Right lobe of liver (tissue), 6 donors: Measurements from ENCODE around the gene COL25A1. TPM values are rescaled to one million over a fixed set of nuclear protein-coding genes. Genes with fewer than 3 reads are reported as not detected.

Experiments used
- ATAC-seq, 4 donors: fragments of 200-7000 bp; cut with Tn5 transposase; one replicate each; pipeline ENCODE4 v1.9.1; 2020; ENCODE audit warnings: mild to moderate bottlenecking in 4 of 4, moderate library complexity in 4 of 4
- DNase-seq, 3 donors: peaks; one replicate each; pipeline ENCODE4 v3.0.0-alpha.2; 2020
- H3K27ac ChIP-seq, 3 donors: fragments of 200-600 bp; one replicate each; pipeline ENCODE4 v1.8.0; 2022
- H3K27me3 ChIP-seq, 2 donors: fragments of 200-600 bp; one replicate each; pipeline ENCODE4 v1.8.0; 2022
- H3K36me3 ChIP-seq, 4 donors: fragments of 200-600 bp; sonication (generic) in 1 of 4; one replicate each; pipeline versions ENCODE4 v1.5.1 to v1.8.0; 2017 to 2022; ENCODE audit warnings: control low read depth in 1 of 4
- H3K4me1 ChIP-seq, 4 donors: fragments of 200-600 bp; sonication (generic) in 1 of 4; one replicate each; pipeline versions ENCODE4 v1.5.1 to v1.8.0; 2017 to 2022; ENCODE audit warnings: control low read depth in 1 of 4
- H3K4me3 ChIP-seq, 3 donors: fragments of 200-600 bp; one replicate each; pipeline ENCODE4 v1.8.0; 2022
- H3K9me3 ChIP-seq, 4 donors: fragments of 200-600 bp; sonication (generic) in 1 of 4; one replicate each; pipeline versions ENCODE4 v1.5.1 to v1.8.0; 2017 to 2022; ENCODE audit warnings: control low read depth in 1 of 4
- POLR2A ChIP-seq: fragments of 450-650 bp; IDR thresholded peaks from one replicate; pipeline ENCODE4 v1.6.1; 2017; ENCODE audit warnings: antibody characterized with exemption, mild to moderate bottlenecking
- WGBS: methylation state at CpG from one replicate; pipeline ENCODE4 v1.1.6; 2018; ENCODE audit warnings: low coverage, low lambda C conversion rate; ENCODE audit not compliant: insufficient coverage; ENCODE audit errors: missing lambda C conversion rate; 5-methylcytosine and 5-hydroxymethylcytosine counted together
- intact Hi-C, 2 donors: fragments of 100-400 bp; cut with DNase I; formaldehyde crosslinking; loops; one replicate each; pipeline versions ENCODE4 v1.11.2 to v1.14.1; 2022
- total RNA-seq, 6 experiments: library from RNA; depleted of rRNA in 2 of 6; stranded (reverse); fragments of >200 nt in 2 of 6; fragmentation: NEBNext Ultra II Directional in 3 of 6; extraction: Animal tissue kit (Norgen Biotek cat#: 25700) in 3 of 6; gene quantifications; one replicate each; pipeline versions ENCODE4 v1.1.0 to v1.2.4, GENCODE V29; 2016 to 2023
- TF ChIP-seq, protein P1 (sequence below), 4 donors: fragments of 200-600 bp in 3 of 4; fragments of 450-650 bp in 1 of 4; IDR thresholded peaks; one replicate each; pipeline versions ENCODE4 v1.5.1 to v1.8.0; 2016 to 2022; ENCODE audit warnings: antibody characterized with exemption in 4 of 4, mild to moderate bottlenecking in 2 of 4
- donor health status: DM: no; HTN: yes; CAD: no.
- donor health status: DM: no; HTN: no; CAD: no.
- donor health status: DM: no; HTN: no; CAD: no.
- donor health status: DM: no; HTN: yes; CAD: no.
- donor health status: DM: no; HTN: yes; CAD: no.

COL25A1 gene
- total RNA-seq, 6 experiments from 2014 or later = 0.06 to 4.8 (median 1.3) TPM

DNA sequence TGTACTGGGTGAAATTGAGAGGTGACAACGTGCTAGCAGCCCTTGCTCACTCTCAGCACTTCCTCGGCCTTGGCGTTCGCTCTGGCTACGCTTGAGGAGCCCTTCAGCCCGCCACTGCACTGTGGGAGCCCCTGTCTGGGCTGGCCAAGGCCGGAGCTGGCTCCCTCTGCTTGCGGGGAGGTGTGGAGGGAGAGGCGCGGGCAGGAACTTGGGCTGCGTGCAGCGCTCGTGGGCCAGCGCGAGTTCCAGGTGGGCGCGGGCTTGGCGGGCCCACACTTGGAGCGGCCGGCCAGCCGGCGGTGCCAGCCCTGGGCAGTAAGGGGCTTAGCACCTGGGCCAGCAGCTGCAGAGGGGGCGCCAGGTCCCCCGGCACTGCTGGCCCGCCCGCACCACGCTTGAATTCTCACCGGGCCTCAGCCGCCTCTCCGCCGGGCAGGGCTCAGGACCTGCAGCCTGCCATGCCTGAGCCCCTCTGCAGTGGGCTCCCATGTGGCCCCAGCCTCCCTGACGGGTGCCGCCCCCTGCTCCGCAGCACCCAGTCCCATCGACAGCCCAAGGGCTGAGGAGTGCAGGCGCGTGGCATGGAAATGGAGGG, 290.1 kb downstream of the COL25A1 start:
- 79% methylated on average over 12 of the region's 37 CpGs for WGBS
- no peak for ATAC-seq
- DNase-seq = no peak

DNA sequence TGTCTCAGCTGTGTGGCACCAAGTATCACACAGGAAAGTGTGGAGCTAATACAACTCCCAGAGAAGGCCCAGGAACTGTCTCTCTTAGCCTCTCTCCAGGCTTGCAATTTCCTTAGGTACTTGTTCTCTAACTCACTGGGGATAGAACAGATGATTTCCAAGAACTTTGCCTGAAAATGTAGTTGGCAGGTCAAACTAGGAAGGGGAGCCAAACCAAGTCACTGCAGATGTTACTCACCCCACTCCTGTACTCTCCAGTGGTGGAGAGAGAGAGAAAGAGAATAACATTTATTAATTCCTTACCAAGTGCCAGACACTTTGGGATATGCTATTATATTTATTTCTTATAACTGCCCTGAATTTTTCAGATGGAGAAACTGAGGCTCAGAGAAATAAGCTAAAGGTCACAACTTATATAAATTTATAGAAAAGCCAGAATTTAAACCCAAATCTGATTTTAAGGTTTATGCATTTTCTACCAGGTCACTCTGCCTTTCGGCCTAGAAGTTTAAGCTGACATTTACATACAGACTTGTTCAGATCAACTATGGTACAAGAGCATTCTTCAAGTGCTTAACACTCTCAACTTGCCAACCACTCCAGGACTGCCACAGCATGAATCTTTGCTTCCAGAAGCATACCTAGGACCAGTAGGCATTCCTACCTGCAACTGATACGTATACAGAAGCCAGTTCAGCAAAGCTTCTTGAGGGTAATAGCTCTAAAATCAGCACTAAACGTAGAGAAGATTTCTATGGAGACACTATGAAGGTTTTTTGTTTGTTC, 291.0 kb downstream of the COL25A1 start:
- TF ChIP-seq, protein P1, sequence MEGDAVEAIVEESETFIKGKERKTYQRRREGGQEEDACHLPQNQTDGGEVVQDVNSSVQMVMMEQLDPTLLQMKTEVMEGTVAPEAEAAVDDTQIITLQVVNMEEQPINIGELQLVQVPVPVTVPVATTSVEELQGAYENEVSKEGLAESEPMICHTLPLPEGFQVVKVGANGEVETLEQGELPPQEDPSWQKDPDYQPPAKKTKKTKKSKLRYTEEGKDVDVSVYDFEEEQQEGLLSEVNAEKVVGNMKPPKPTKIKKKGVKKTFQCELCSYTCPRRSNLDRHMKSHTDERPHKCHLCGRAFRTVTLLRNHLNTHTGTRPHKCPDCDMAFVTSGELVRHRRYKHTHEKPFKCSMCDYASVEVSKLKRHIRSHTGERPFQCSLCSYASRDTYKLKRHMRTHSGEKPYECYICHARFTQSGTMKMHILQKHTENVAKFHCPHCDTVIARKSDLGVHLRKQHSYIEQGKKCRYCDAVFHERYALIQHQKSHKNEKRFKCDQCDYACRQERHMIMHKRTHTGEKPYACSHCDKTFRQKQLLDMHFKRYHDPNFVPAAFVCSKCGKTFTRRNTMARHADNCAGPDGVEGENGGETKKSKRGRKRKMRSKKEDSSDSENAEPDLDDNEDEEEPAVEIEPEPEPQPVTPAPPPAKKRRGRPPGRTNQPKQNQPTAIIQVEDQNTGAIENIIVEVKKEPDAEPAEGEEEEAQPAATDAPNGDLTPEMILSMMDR (IDR thresholded peaks at IDR 0.05) = no peak
- TF ChIP-seq POLR2A = no peak
- no peak for ATAC-seq
- no peak for DNase-seq
- Histone ChIP-seq H3K4me1 (no peaks in the 10 kb centered on the region), H3K27me3 (no peaks in the 10 kb centered on the region), H3K9me3 (no peaks in the 10 kb centered on the region), H3K36me3 (no peaks in the 10 kb centered on the region), H3K4me3 (no peak overlapping the region), H3K27ac (no peak overlapping the region)
- WGBS = 76% methylated on average over 3 of the region's 3 CpGs
- intact Hi-C loops = no loop called here

More for the DNA sequence above, 290.1 kb downstream of the COL25A1 start:
- intact Hi-C loops = no loop called here
- Histone ChIP-seq H3K9me3 (no peaks in the 10 kb centered on the region), H3K27me3 (no peaks in the 10 kb centered on the region), H3K4me3 (no peak overlapping the region), H3K27ac (no peak overlapping the region), H3K36me3 (no peaks in the 10 kb centered on the region), H3K4me1 (no peaks in the 10 kb centered on the region)
- TF ChIP-seq POLR2A = no peak
- TF ChIP-seq, protein P1 (IDR thresholded peaks at IDR 0.05) = no peak

DNA sequence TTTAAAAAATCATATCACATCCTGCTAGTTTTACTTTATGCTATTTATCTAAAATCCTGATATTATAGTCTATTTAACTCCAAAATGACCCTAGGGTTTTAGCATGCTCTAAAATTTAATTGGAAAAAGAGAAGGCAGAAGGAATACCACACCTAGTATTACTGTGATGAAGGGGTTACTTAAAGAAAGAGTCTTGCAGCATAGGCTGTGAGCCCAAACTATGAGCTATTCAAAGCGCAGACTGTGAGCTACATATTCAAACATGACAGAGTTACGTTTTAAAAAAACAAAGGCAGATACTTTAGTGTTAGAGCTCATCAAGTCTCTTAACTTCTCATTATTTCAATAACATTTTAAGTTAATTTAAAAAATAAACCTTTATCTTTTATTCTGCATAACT, 291.9 kb downstream of the COL25A1 start:
- DNase-seq (no peak), ATAC-seq (no peak)
- Histone ChIP-seq H3K9me3 (no peaks in the 10 kb centered on the region), H3K36me3 (no peaks in the 10 kb centered on the region), H3K4me3 (no peak overlapping the region), H3K27ac (no peak overlapping the region), H3K27me3 (no peaks in the 10 kb centered on the region), H3K4me1 (no peaks in the 10 kb centered on the region)
- 50% methylated on average over 2 of the region's 2 CpGs for WGBS
- intact Hi-C loops = no loop called here
- TF ChIP-seq, protein P1 (IDR thresholded peaks at IDR 0.05) = no peak
- no peak for TF ChIP-seq POLR2A

DNA sequence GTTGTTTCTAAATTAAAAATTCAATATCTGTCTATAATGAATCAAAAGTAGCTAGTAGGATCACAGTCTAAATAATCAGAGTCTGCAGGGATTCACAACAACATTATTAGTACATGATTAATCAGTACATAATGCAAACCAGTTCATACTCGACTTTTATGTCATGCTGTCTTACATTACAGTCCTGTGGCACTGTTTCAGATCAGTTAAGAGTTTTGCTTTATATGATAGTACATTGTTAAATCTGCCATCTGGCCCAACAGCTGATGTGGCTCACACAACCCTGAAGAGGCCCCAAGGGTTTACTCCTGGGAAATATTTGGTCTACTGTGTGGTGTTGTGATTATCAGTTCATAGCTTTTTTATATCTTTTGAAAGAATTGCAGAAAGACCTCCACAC, 292.5 kb downstream of the COL25A1 start:
- Histone ChIP-seq H3K27ac (no peak overlapping the region), H3K36me3 (no peaks in the 10 kb centered on the region), H3K27me3 (no peaks in the 10 kb centered on the region), H3K4me1 (no peaks in the 10 kb centered on the region), H3K4me3 (no peak overlapping the region), H3K9me3 (no peaks in the 10 kb centered on the region)
- ATAC-seq (no peak), DNase-seq (no peak)
- intact Hi-C loops = no loop called here
- TF ChIP-seq POLR2A = no peak
- TF ChIP-seq, protein P1 (IDR thresholded peaks at IDR 0.05) = no peak
- WGBS = 14% methylated on average over 1 of the region's 1 CpG
